ENCODE measurements around the gene WWTR1. TPM values are rescaled to one million over a fixed set of nuclear protein-coding genes. Genes with fewer than 3 reads are reported as not detected.

Gene WWTR1
- total RNA-seq, 2 donors from 2014 or later, result 0.99 to 1.2 TPM

- H3K36me3 Mint-ChIP-seq, result no peaks in the 10 kb centered on the region
- no peak overlapping the region for H3K27ac Mint-ChIP-seq
- ATAC-seq (no peak), DNase-seq (ENCODE audit: low spot score in 2 of 2) (no peak)
- no peaks in the 10 kb centered on the region for H3K9me3 Mint-ChIP-seq
These were observed 168.7 kb downstream of the WWTR1 start for GRCh38 chr3:149489060-149489690.

GRCh38 chr3:149487598-149488197 is 170.1 kb downstream of the WWTR1 start:
- no peaks in the 10 kb centered on the region for H3K9me3 Mint-ChIP-seq
- no peak overlapping the region for H3K27ac Mint-ChIP-seq
- no peaks in the 10 kb centered on the region for H3K36me3 Mint-ChIP-seq
- DNase-seq (ENCODE audit: low spot score in 2 of 2) (peak in 1 of 2 donors; percentile 58), ATAC-seq (peak; percentile 33 to 61)

- Mint-ChIP-seq H3K9me3 (no peaks in the 10 kb centered on the region), H3K36me3 (no peaks in the 10 kb centered on the region), H3K27ac (no peak overlapping the region)
- DNase-seq (ENCODE audit: low spot score in 2 of 2) (no peak), ATAC-seq (no peak)
These were observed 171.1 kb downstream of the WWTR1 start for GRCh38 chr3:149486726-149487125.

GRCh38 chr3:149481491-149481890 is 176.3 kb downstream of the WWTR1 start:
- ATAC-seq, result no peak
- DNase-seq (ENCODE audit: low spot score in 2 of 2), result no peak
- Mint-ChIP-seq H3K9me3 (no peaks in the 10 kb centered on the region), H3K36me3 (no peaks in the 10 kb centered on the region), H3K27ac (no peak overlapping the region)

- no peak for DNase-seq (ENCODE audit: low spot score in 2 of 2)
- H3K9me3 Mint-ChIP-seq, result no peaks in the 10 kb centered on the region
- no peaks in the 10 kb centered on the region for H3K36me3 Mint-ChIP-seq
- no peak for ATAC-seq
- H3K27ac Mint-ChIP-seq, result no peak overlapping the region
These were observed 176.8 kb downstream of the WWTR1 start for GRCh38 chr3:149481056-149481455.

- Mint-ChIP-seq H3K36me3 (no peaks in the 10 kb centered on the region), H3K27ac (no peak overlapping the region), H3K9me3 (no peaks in the 10 kb centered on the region)
- peak in 1 of 2 donors; percentile 54 for DNase-seq (ENCODE audit: low spot score in 2 of 2)
- ATAC-seq, result peak; percentile 59 to 63
These were observed 177.4 kb downstream of the WWTR1 start for GRCh38 chr3:149480326-149481017.

GRCh38 chr3:149479621-149480325 is 178.1 kb downstream of the WWTR1 start:
- no peaks in the 10 kb centered on the region for H3K36me3 Mint-ChIP-seq
- ATAC-seq (no peak), DNase-seq (ENCODE audit: low spot score in 2 of 2) (no peak)
- H3K9me3 Mint-ChIP-seq, result no peaks in the 10 kb centered on the region
- no peak overlapping the region for H3K27ac Mint-ChIP-seq

- no peak for ATAC-seq
- Mint-ChIP-seq H3K27ac (no peak overlapping the region), H3K36me3 (no peaks in the 10 kb centered on the region), H3K9me3 (no peaks in the 10 kb centered on the region)
- no peak for DNase-seq (ENCODE audit: low spot score in 2 of 2)
These were observed 181.6 kb downstream of the WWTR1 start for GRCh38 chr3:149476225-149476624.

- no peak for DNase-seq (ENCODE audit: low spot score in 2 of 2)
- Mint-ChIP-seq H3K9me3 (no peaks in the 10 kb centered on the region), H3K27ac (no peak overlapping the region)
These were observed 182.3 kb downstream of the WWTR1 start for GRCh38 chr3:149475451-149476060.

GRCh38 chr3:149474250-149474817 is 183.5 kb downstream of the WWTR1 start, which contains the start of gene TM4SF4:
Gene TM4SF4, plus strand, starts transcription at chr3:149474697. Its CDS starts 181 bp downstream, at chr3:149474878.
- DNase-seq (ENCODE audit: low spot score in 2 of 2), result no peak
- Mint-ChIP-seq H3K27ac (no peak within 1 kb of the TSS), H3K9me3 (no peaks in the 10 kb centered on the region), H3K36me3 (no peaks in the 10 kb centered on the region)
- no peak for ATAC-seq

More at GRCh38 chr3:149475451-149476060, 182.3 kb downstream of the WWTR1 start:
- no peaks in the 10 kb centered on the region for H3K36me3 Mint-ChIP-seq
- no peak for ATAC-seq

- Mint-ChIP-seq H3K36me3 (no peaks in the 10 kb centered on the region), H3K9me3 (no peaks in the 10 kb centered on the region), H3K27ac (no peak overlapping the region)
- DNase-seq (ENCODE audit: low spot score in 2 of 2) (no peak), ATAC-seq (no peak)
These were observed 184.2 kb downstream of the WWTR1 start for GRCh38 chr3:149473357-149474249.

GRCh38 chr3:149472030-149472797 is 185.6 kb downstream of the WWTR1 start:
- H3K27ac Mint-ChIP-seq, result no peak overlapping the region
- no peak for ATAC-seq
- no peaks in the 10 kb centered on the region for H3K9me3 Mint-ChIP-seq
- DNase-seq (ENCODE audit: low spot score in 2 of 2), result no peak
- no peaks in the 10 kb centered on the region for H3K36me3 Mint-ChIP-seq

GRCh38 chr3:149470381-149470780 is 187.4 kb downstream of the WWTR1 start:
- ATAC-seq (no peak), DNase-seq (ENCODE audit: low spot score in 2 of 2) (no peak)
- no peaks in the 10 kb centered on the region for H3K36me3 Mint-ChIP-seq
- H3K9me3 Mint-ChIP-seq, result no peaks in the 10 kb centered on the region
- no peak overlapping the region for H3K27ac Mint-ChIP-seq

- no peak overlapping the region for H3K27ac Mint-ChIP-seq
- H3K9me3 Mint-ChIP-seq, result no peaks in the 10 kb centered on the region
- no peaks in the 10 kb centered on the region for H3K36me3 Mint-ChIP-seq
- DNase-seq (ENCODE audit: low spot score in 2 of 2) (no peak), ATAC-seq (no peak)
These were observed 189.2 kb downstream of the WWTR1 start for GRCh38 chr3:149468504-149469212.
